ENCODE measurements around the gene CLSTN1. TPM values are rescaled to one million over a fixed set of nuclear protein-coding genes. Genes with fewer than 3 reads are reported as not detected.
A peak's percentile ranks its signal among the peaks of the same experiment; 100 is the strongest.

Gene CLSTN1
- total and polyA plus RNA-seq, 2 of the 8 experiments (the other 6 are each of a cell fraction or from before 2014, with no cell fraction given): 34.2 to 97.4 TPM

DNA sequence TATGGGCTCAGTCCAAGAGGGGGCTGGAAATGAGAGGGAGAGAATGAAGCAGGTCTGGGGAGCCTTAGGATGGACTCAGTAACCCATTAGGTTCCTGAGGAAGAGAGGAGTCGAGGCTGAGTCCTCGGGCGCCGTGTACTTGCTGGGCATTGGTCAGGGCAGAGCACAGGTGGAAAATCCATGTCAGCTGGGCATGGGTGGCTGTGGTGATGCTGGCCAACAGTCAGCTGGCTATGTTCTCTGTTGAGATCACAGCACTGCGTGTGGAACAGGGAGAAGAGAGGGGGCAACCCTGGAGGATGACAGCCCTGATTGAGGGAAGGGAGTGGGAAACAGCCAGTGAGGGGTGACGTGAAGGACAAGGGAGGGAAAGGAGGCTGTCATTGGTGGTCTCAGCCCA, 43.1 kb upstream of the CLSTN1 start:
- Histone ChIP-seq H3K14ac (ENCODE audit: insufficient read length) (no peak overlapping the region), H3K4me1 (replicated peaks in 1 of 4; ENCODE audit: control insufficient read depth in 3 of 4, insufficient read depth in 4 of 4, low read length in 3 of 4) (no peaks in the 10 kb centered on the region), H3K56ac (replicated peaks; ENCODE audit: insufficient read length, low read depth, low read length) (no peak overlapping the region), H3K4me2 (ENCODE audit: insufficient read depth in 1 of 2, low read depth in 2 of 2, low read length in 2 of 2) (no peak overlapping the region), H2AK5ac (ENCODE audit: low read depth, low read length) (no peak overlapping the region), H3K18ac (ENCODE audit: extremely low read depth, low read length) (no peak overlapping the region), H2BK20ac (ENCODE audit: low read length) (no peak overlapping the region), H2BK15ac (ENCODE audit: low read length) (peak overlapping the region; percentile 72; the same call in 1 of the 2 replicates), H3K36me3 (ENCODE audit: control insufficient read depth in 2 of 4, insufficient read depth in 4 of 4, low read length in 3 of 4) (no peaks in the 10 kb centered on the region; a peak in 1 of 8 replicates), H2BK5ac (ENCODE audit: low read depth, low read length) (no peak overlapping the region), H3K27me3 (replicated peaks in 1 of 4; ENCODE audit: control insufficient read depth in 3 of 4, extremely low read depth in 1 of 4, insufficient read depth in 3 of 4, low read length in 3 of 4) (no peaks in the 10 kb centered on the region), H4K8ac (ENCODE audit: extremely low read depth, insufficient read depth, low read length) (no peak overlapping the region), H3K4me3 (ENCODE audit: extremely low read depth in 1 of 4, insufficient read depth in 2 of 4, low read depth in 3 of 4, low read length in 4 of 4) (no peak overlapping the region), H3K4ac (replicated peaks; ENCODE audit: insufficient read length, low read depth, low read length) (no peak overlapping the region), H2BK120ac (replicated peaks; ENCODE audit: low read depth, low read length) (no peak overlapping the region), H3K79me2 (ENCODE audit: control insufficient read depth in 1 of 2, insufficient read depth in 2 of 2, low read length in 2 of 2) (no peaks in the 10 kb centered on the region), H3K9me3 (ENCODE audit: insufficient read depth in 2 of 2, low read depth in 1 of 2, low read length in 1 of 2) (no peaks in the 10 kb centered on the region), H4K91ac (replicated peaks; ENCODE audit: insufficient read length, low read length) (no peak overlapping the region), H2AFZ (ENCODE audit: low read length) (no peak overlapping the region), H2BK12ac (ENCODE audit: low read depth, low read length) (no peak overlapping the region), H3K23me2 (ENCODE audit: low read depth, low read length) (no peaks in the 10 kb centered on the region), H3K23ac (ENCODE audit: insufficient read length) (no peak overlapping the region), H3K79me1 (ENCODE audit: low read depth, low read length) (no peaks in the 10 kb centered on the region), H4K5ac (ENCODE audit: insufficient read length, low read depth, low read length) (no peak overlapping the region), H3K27ac (ENCODE audit: low read depth, low read length) (no peak overlapping the region), H4K20me1 (replicated peaks in 1 of 2; ENCODE audit: control insufficient read depth in 1 of 2, insufficient read depth in 2 of 2, low read length in 2 of 2) (no peaks in the 10 kb centered on the region), H3K9ac (replicated peaks in 1 of 4; ENCODE audit: extremely low read depth in 1 of 4, low read depth in 3 of 4, low read length in 3 of 4) (no peak overlapping the region; a peak in 1 of 7 replicates)
- POLR2A ChIA-PET (ENCODE audit: partially characterized antibody): interaction anchor here (0.6 to 1.2 kb wide), 3 partner anchors 9 to 347 kb away, joined by 3 read pairs; no protein-coding TSS in a partner anchor
- TF ChIP-seq RAD21 (IDR thresholded peaks at IDR 0.05 in 1 of 2, conservative IDR thresholded peaks at IDR 0.05 in 1 of 2; ENCODE audit: low read depth in 2 of 2, low read length in 2 of 2) (no peak), BCL11A (IDR thresholded peaks at IDR 0.05; ENCODE audit: low read depth in 2 of 2, low read length in 2 of 2) (no peak), KDM1A (IDR thresholded peaks at IDR 0.05; ENCODE audit: borderline replicate concordance, low read length) (no peak), NRF1 (IDR thresholded peaks at IDR 0.05; ENCODE audit: low read depth, low read length) (no peak)
- TF ChIP-seq, protein P1, sequence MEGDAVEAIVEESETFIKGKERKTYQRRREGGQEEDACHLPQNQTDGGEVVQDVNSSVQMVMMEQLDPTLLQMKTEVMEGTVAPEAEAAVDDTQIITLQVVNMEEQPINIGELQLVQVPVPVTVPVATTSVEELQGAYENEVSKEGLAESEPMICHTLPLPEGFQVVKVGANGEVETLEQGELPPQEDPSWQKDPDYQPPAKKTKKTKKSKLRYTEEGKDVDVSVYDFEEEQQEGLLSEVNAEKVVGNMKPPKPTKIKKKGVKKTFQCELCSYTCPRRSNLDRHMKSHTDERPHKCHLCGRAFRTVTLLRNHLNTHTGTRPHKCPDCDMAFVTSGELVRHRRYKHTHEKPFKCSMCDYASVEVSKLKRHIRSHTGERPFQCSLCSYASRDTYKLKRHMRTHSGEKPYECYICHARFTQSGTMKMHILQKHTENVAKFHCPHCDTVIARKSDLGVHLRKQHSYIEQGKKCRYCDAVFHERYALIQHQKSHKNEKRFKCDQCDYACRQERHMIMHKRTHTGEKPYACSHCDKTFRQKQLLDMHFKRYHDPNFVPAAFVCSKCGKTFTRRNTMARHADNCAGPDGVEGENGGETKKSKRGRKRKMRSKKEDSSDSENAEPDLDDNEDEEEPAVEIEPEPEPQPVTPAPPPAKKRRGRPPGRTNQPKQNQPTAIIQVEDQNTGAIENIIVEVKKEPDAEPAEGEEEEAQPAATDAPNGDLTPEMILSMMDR (IDR thresholded peaks at IDR 0.05; ENCODE audit: control extremely low read depth in 1 of 3, insufficient read depth in 1 of 3, low read depth in 1 of 3, low read length in 3 of 3): no peak
- FAIRE-seq (no peak), DNase-seq (ENCODE audit: low read depth in 1 of 2, low spot score in 2 of 2) (no peak)
- 86% methylated on average over 6 of the region's 6 CpGs; no CpG with 5 or more reads in 1 of the 2 experiments for WGBS, 2 experiments (ENCODE audit: extremely low coverage in 1 of 2, insufficient coverage in 1 of 2, insufficient read length in 1 of 2, insufficient replicate concordance in 2 of 2, low coverage in 1 of 2, low lambda C conversion rate in 2 of 2, missing lambda C conversion rate in 1 of 2)
- CTCF ChIA-PET (ENCODE audit: partially characterized antibody): interaction anchor here (0.9 to 17.3 kb wide), 15 partner anchors 12 to 144 kb away, joined by 3 to 312 read pairs (median 4); no protein-coding TSS in a partner anchor

Data from H1 (cell line).